Mucosa of rectum (tissue), 2 donors: ENCODE results near the gene ZNF536.

ENCODE experiments used
- H3K27ac ChIP-seq, 2 donors: one replicate each; pipeline ENCODE4 v1.7.0; 2013; ENCODE audit warnings: inconsistent platforms in 2 of 2, low read depth in 2 of 2, low read length in 2 of 2
- H3K27me3 ChIP-seq, 2 donors: one replicate each; pipeline ENCODE4 v1.7.0; 2013; ENCODE audit warnings: low read length in 2 of 2; ENCODE audit not compliant: control insufficient read depth in 2 of 2, insufficient read depth in 2 of 2
- H3K36me3 ChIP-seq, 2 donors: one replicate each; pipeline ENCODE4 v1.7.0; 2013; ENCODE audit warnings: low read length in 2 of 2; ENCODE audit not compliant: control insufficient read depth in 2 of 2, insufficient read depth in 2 of 2
- H3K4me1 ChIP-seq, 2 donors: one replicate each; pipeline ENCODE4 v1.7.0; 2013; ENCODE audit warnings: low read length in 2 of 2, mild to moderate bottlenecking in 1 of 2; ENCODE audit not compliant: control insufficient read depth in 2 of 2, insufficient read depth in 2 of 2
- H3K4me3 ChIP-seq, 2 donors: one replicate each; pipeline ENCODE4 v1.7.0; 2013; ENCODE audit warnings: low read length in 2 of 2
- H3K9ac ChIP-seq, 2 donors: one replicate each; pipeline ENCODE4 v1.7.0; 2013; ENCODE audit warnings: low read length in 2 of 2, low read depth in 1 of 2, mild to moderate bottlenecking in 1 of 2
- H3K9me3 ChIP-seq, 2 donors: one replicate each; pipeline ENCODE4 v1.7.0; 2013; ENCODE audit warnings: low read length in 2 of 2; ENCODE audit not compliant: control insufficient read depth in 2 of 2
- donor health status: healthy.
- donor health status: Normal muscosa, but diverticular disease.

ZNF536 gene

GRCh38 chr19:30428844-30429243 lies 56.7 kb downstream of the ZNF536 start:
- Histone ChIP-seq H3K4me3 (no peak overlapping the region), H3K4me1 (no peaks in the 10 kb centered on the region), H3K9ac (no peak overlapping the region), H3K27me3 (no peaks in the 10 kb centered on the region), H3K27ac (no peak overlapping the region), H3K36me3 (no peaks in the 10 kb centered on the region), H3K9me3 (no peaks in the 10 kb centered on the region)

GRCh38 chr19:30430206-30430734 lies 58.1 kb downstream of the ZNF536 start:
- no peaks in the 10 kb centered on the region for H3K9me3 ChIP-seq
- no peak overlapping the region for H3K27ac ChIP-seq
- no peaks in the 10 kb centered on the region for H3K27me3 ChIP-seq
- H3K4me1 ChIP-seq = no peaks in the 10 kb centered on the region
- no peak overlapping the region for H3K4me3 ChIP-seq
- no peaks in the 10 kb centered on the region for H3K36me3 ChIP-seq
- H3K9ac ChIP-seq = no peak overlapping the region

- H3K36me3 ChIP-seq = no peaks in the 10 kb centered on the region
- H3K27me3 ChIP-seq = no peaks in the 10 kb centered on the region
- H3K27ac ChIP-seq = no peak overlapping the region
- no peak overlapping the region for H3K4me3 ChIP-seq
- H3K9ac ChIP-seq = no peak overlapping the region
- no peaks in the 10 kb centered on the region for H3K4me1 ChIP-seq
- no peaks in the 10 kb centered on the region for H3K9me3 ChIP-seq
These were observed 59.4 kb downstream of the ZNF536 start for GRCh38 chr19:30431591-30431990.

GRCh38 chr19:30434797-30435594 lies 62.8 kb downstream of the ZNF536 start:
- Histone ChIP-seq H3K9ac (no peak overlapping the region), H3K36me3 (no peaks in the 10 kb centered on the region), H3K27ac (no peak overlapping the region), H3K9me3 (no peaks in the 10 kb centered on the region), H3K27me3 (no peaks in the 10 kb centered on the region), H3K4me1 (no peaks in the 10 kb centered on the region), H3K4me3 (no peak overlapping the region)

- no peaks in the 10 kb centered on the region for H3K36me3 ChIP-seq
- no peak overlapping the region for H3K9ac ChIP-seq
- H3K27me3 ChIP-seq = no peaks in the 10 kb centered on the region
- no peak overlapping the region for H3K27ac ChIP-seq
- H3K9me3 ChIP-seq = no peaks in the 10 kb centered on the region
- no peak overlapping the region for H3K4me3 ChIP-seq
- H3K4me1 ChIP-seq = no peaks in the 10 kb centered on the region
These were observed 65.7 kb downstream of the ZNF536 start for GRCh38 chr19:30437869-30438268.

GRCh38 chr19:30439310-30439709 lies 67.1 kb downstream of the ZNF536 start:
- Histone ChIP-seq H3K27me3 (no peaks in the 10 kb centered on the region), H3K27ac (no peak overlapping the region), H3K9ac (no peak overlapping the region), H3K4me3 (no peak overlapping the region), H3K4me1 (no peaks in the 10 kb centered on the region), H3K9me3 (no peaks in the 10 kb centered on the region), H3K36me3 (no peaks in the 10 kb centered on the region)

- Histone ChIP-seq H3K9me3 (no peaks in the 10 kb centered on the region), H3K27ac (no peak overlapping the region), H3K4me3 (no peak overlapping the region), H3K27me3 (no peaks in the 10 kb centered on the region), H3K9ac (no peak overlapping the region), H3K36me3 (no peaks in the 10 kb centered on the region), H3K4me1 (no peaks in the 10 kb centered on the region)
These were observed 68.8 kb downstream of the ZNF536 start for GRCh38 chr19:30441011-30441410.

- no peak overlapping the region for H3K27ac ChIP-seq
- no peaks in the 10 kb centered on the region for H3K27me3 ChIP-seq
These were observed 70.5 kb downstream of the ZNF536 start for GRCh38 chr19:30442674-30443073.

GRCh38 chr19:30443531-30444252 lies 71.5 kb downstream of the ZNF536 start:
- Histone ChIP-seq H3K4me3 (no peak overlapping the region), H3K9me3 (no peaks in the 10 kb centered on the region), H3K36me3 (no peaks in the 10 kb centered on the region), H3K4me1 (no peaks in the 10 kb centered on the region), H3K27ac (no peak overlapping the region), H3K9ac (no peak overlapping the region), H3K27me3 (peaks cover 0 to 2% of the 10 kb centered on the region in 2 donors)

More at GRCh38 chr19:30442674-30443073, 70.5 kb downstream of the ZNF536 start:
- Histone ChIP-seq H3K9ac (no peak overlapping the region), H3K4me3 (no peak overlapping the region), H3K36me3 (no peaks in the 10 kb centered on the region), H3K4me1 (no peaks in the 10 kb centered on the region), H3K9me3 (no peaks in the 10 kb centered on the region)

GRCh38 chr19:30444253-30444671 lies 72.1 kb downstream of the ZNF536 start:
- Histone ChIP-seq H3K9ac (no peak overlapping the region), H3K27me3 (peaks cover 0 to 2% of the 10 kb centered on the region in 2 donors), H3K9me3 (no peaks in the 10 kb centered on the region), H3K4me1 (no peaks in the 10 kb centered on the region), H3K4me3 (no peak overlapping the region), H3K27ac (no peak overlapping the region), H3K36me3 (no peaks in the 10 kb centered on the region)
